Measurements from ENCODE around the gene IL4I1.
A peak's percentile ranks its signal among the peaks of the same experiment; 100 is the strongest.

Gene IL4I1

DNA sequence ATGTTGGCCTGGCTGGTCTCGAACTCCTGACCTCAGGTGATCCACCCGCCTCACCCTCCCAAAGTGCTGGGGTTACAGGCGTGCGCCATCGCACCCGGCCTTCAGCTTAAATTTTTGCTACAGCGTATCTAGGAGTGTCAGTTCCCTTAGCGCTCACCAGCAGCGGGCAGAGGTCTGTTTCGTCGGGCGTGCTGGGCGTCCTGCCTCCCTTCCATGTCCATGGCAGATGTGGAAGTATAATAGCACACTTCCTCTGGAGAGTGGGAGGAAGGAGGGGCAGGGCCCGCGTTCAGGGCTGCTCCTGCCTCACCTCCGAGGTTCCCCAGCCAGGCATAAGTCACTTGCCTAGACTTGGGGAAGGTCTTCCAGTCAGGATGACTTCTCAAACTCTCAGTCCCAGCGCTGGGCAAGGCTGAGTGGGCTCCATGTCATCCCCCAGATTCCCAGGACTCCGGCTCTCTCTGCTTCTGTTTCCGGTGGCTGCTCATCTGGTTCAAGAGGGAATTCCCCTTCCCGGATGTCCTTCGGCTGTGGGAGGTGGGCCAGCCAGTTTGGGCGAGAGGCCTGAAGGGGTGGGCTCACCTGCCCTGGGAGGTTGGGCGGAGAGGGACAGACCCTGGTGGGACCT is 9.5 kb downstream of the IL4I1 start:
- no peak for DNase-seq (ENCODE audit: low read depth, low spot score)
- Histone ChIP-seq H3K36me3 (ENCODE audit: insufficient read depth, insufficient read length, low read length) (peaks cover 48% of the 10 kb centered on the region), H3K4me3 (ENCODE audit: insufficient read length, low read depth) (no peak overlapping the region), H3K9me3 (ENCODE audit: insufficient read depth, low read length) (peaks cover 11% of the 10 kb centered on the region; the same call in 1 of the 2 replicates), H3K27me3 (ENCODE audit: insufficient read depth, insufficient read length) (no peaks in the 10 kb centered on the region), H3K9ac (ENCODE audit: insufficient read length, low read depth) (no peak overlapping the region), H3K4me1 (ENCODE audit: insufficient read depth, insufficient read length) (peaks cover 11% of the 10 kb centered on the region)
- TF ChIP-seq YY1 (IDR thresholded peaks at IDR 0.05; ENCODE audit: insufficient read depth, insufficient read length): no peak
- no peak for TF ChIP-seq SUZ12 (IDR thresholded peaks at IDR 0.05; ENCODE audit: extremely low read depth, insufficient read depth, insufficient read length)
- no peak for TF ChIP-seq ZNF274 (IDR thresholded peaks at IDR 0.05; ENCODE audit: low read depth, low read length)

- Histone ChIP-seq H3K9me3 (ENCODE audit: insufficient read depth, low read length) (peaks cover 8% of the 10 kb centered on the region; the same call in 1 of the 2 replicates), H3K4me3 (ENCODE audit: insufficient read length, low read depth) (no peak overlapping the region), H3K27me3 (ENCODE audit: insufficient read depth, insufficient read length) (no peaks in the 10 kb centered on the region), H3K4me1 (ENCODE audit: insufficient read depth, insufficient read length) (peaks cover under 1% of the 10 kb centered on the region), H3K9ac (ENCODE audit: insufficient read length, low read depth) (peak overlapping the region; percentile 8), H3K36me3 (ENCODE audit: insufficient read depth, insufficient read length, low read length) (peaks cover 69% of the 10 kb centered on the region)
- TF ChIP-seq YY1 (IDR thresholded peaks at IDR 0.05; ENCODE audit: insufficient read depth, insufficient read length) (no peak), SUZ12 (IDR thresholded peaks at IDR 0.05; ENCODE audit: extremely low read depth, insufficient read depth, insufficient read length) (no peak), ZNF274 (IDR thresholded peaks at IDR 0.05; ENCODE audit: low read depth, low read length) (no peak)
- no peak for DNase-seq (ENCODE audit: low read depth, low spot score)
These were observed 11.9 kb downstream of the IL4I1 start for GRCh38 chr19:49884760-49885159.

- no peak overlapping the region for H3K4me3 ChIP-seq (ENCODE audit: insufficient read length, low read depth)
- H3K36me3 ChIP-seq (ENCODE audit: insufficient read depth, insufficient read length, low read length): peaks cover 69% of the 10 kb centered on the region
- peaks cover 1% of the 10 kb centered on the region for H3K4me1 ChIP-seq (ENCODE audit: insufficient read depth, insufficient read length)
- TF ChIP-seq SUZ12 (IDR thresholded peaks at IDR 0.05; ENCODE audit: extremely low read depth, insufficient read depth, insufficient read length) (no peak), ZNF274 (IDR thresholded peaks at IDR 0.05; ENCODE audit: low read depth, low read length) (no peak), YY1 (IDR thresholded peaks at IDR 0.05; ENCODE audit: insufficient read depth, insufficient read length) (no peak)
- no peaks in the 10 kb centered on the region for H3K27me3 ChIP-seq (ENCODE audit: insufficient read depth, insufficient read length)
- H3K9ac ChIP-seq (ENCODE audit: insufficient read length, low read depth): no peak overlapping the region
- peaks cover 2% of the 10 kb centered on the region; the same call in 1 of the 2 replicates for H3K9me3 ChIP-seq (ENCODE audit: insufficient read depth, low read length)
- DNase-seq (ENCODE audit: low read depth, low spot score): no peak
These were observed 12.6 kb downstream of the IL4I1 start for GRCh38 chr19:49884109-49884508.

DNA sequence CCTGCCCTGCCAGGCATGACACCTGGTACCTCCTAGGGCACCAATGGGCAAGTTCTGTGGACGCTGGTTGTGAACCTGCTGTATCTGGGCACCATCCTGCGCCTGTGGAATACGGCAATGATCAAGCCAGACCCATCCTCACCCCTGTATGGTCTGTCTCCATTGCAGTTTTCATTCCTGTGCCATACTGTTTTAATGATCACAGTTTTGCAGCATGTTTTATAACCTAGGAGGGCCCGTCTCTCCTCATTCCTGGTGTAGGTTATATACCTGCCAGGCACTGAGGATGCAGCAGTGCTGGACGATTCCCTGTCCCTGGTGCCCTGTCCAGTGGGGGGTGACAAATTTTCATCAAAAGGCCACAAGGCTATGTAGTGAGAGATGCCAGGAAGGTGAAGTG is 13.6 kb downstream of the IL4I1 start:
- no peak for DNase-seq (ENCODE audit: low read depth, low spot score)
- Histone ChIP-seq H3K36me3 (ENCODE audit: insufficient read depth, insufficient read length, low read length) (peaks cover 71% of the 10 kb centered on the region), H3K9me3 (ENCODE audit: insufficient read depth, low read length) (no peaks in the 10 kb centered on the region), H3K4me3 (ENCODE audit: insufficient read length, low read depth) (no peak overlapping the region), H3K27me3 (ENCODE audit: insufficient read depth, insufficient read length) (no peaks in the 10 kb centered on the region), H3K9ac (ENCODE audit: insufficient read length, low read depth) (no peak overlapping the region), H3K4me1 (ENCODE audit: insufficient read depth, insufficient read length) (peaks cover 6% of the 10 kb centered on the region)
- no peak for TF ChIP-seq YY1 (IDR thresholded peaks at IDR 0.05; ENCODE audit: insufficient read depth, insufficient read length)
- no peak for TF ChIP-seq ZNF274 (IDR thresholded peaks at IDR 0.05; ENCODE audit: low read depth, low read length)
- TF ChIP-seq SUZ12 (IDR thresholded peaks at IDR 0.05; ENCODE audit: extremely low read depth, insufficient read depth, insufficient read length): no peak

- Histone ChIP-seq H3K4me3 (ENCODE audit: insufficient read length, low read depth) (no peak overlapping the region), H3K27me3 (ENCODE audit: insufficient read depth, insufficient read length) (no peaks in the 10 kb centered on the region), H3K4me1 (ENCODE audit: insufficient read depth, insufficient read length) (peaks cover 6% of the 10 kb centered on the region), H3K9me3 (ENCODE audit: insufficient read depth, low read length) (no peaks in the 10 kb centered on the region), H3K36me3 (ENCODE audit: insufficient read depth, insufficient read length, low read length) (peaks cover 71% of the 10 kb centered on the region), H3K9ac (ENCODE audit: insufficient read length, low read depth) (no peak overlapping the region)
- DNase-seq (ENCODE audit: low read depth, low spot score): no peak
- no peak for TF ChIP-seq ZNF274 (IDR thresholded peaks at IDR 0.05; ENCODE audit: low read depth, low read length)
- no peak for TF ChIP-seq YY1 (IDR thresholded peaks at IDR 0.05; ENCODE audit: insufficient read depth, insufficient read length)
- no peak for TF ChIP-seq SUZ12 (IDR thresholded peaks at IDR 0.05; ENCODE audit: extremely low read depth, insufficient read depth, insufficient read length)
These were observed 14.0 kb downstream of the IL4I1 start for GRCh38 chr19:49882643-49883042.

- H3K36me3 ChIP-seq (ENCODE audit: insufficient read depth, insufficient read length, low read length): peaks cover 71% of the 10 kb centered on the region
- TF ChIP-seq ZNF274 (IDR thresholded peaks at IDR 0.05; ENCODE audit: low read depth, low read length) (no peak), SUZ12 (IDR thresholded peaks at IDR 0.05; ENCODE audit: extremely low read depth, insufficient read depth, insufficient read length) (no peak), YY1 (IDR thresholded peaks at IDR 0.05; ENCODE audit: insufficient read depth, insufficient read length) (no peak)
These were observed 14.9 kb downstream of the IL4I1 start for GRCh38 chr19:49881672-49882394.

GRCh38 chr19:49881186-49881585 is 15.5 kb downstream of the IL4I1 start:
- Histone ChIP-seq H3K4me3 (ENCODE audit: insufficient read length, low read depth) (no peak overlapping the region), H3K9me3 (ENCODE audit: insufficient read depth, low read length) (no peaks in the 10 kb centered on the region), H3K9ac (ENCODE audit: insufficient read length, low read depth) (no peak overlapping the region), H3K4me1 (ENCODE audit: insufficient read depth, insufficient read length) (peaks cover 6% of the 10 kb centered on the region), H3K27me3 (ENCODE audit: insufficient read depth, insufficient read length) (no peaks in the 10 kb centered on the region), H3K36me3 (ENCODE audit: insufficient read depth, insufficient read length, low read length) (peaks cover 66% of the 10 kb centered on the region)
- DNase-seq (ENCODE audit: low read depth, low spot score): no peak
- no peak for TF ChIP-seq YY1 (IDR thresholded peaks at IDR 0.05; ENCODE audit: insufficient read depth, insufficient read length)
- no peak for TF ChIP-seq SUZ12 (IDR thresholded peaks at IDR 0.05; ENCODE audit: extremely low read depth, insufficient read depth, insufficient read length)
- TF ChIP-seq ZNF274 (IDR thresholded peaks at IDR 0.05; ENCODE audit: low read depth, low read length): no peak

More at GRCh38 chr19:49881672-49882394, 14.9 kb downstream of the IL4I1 start:
- Histone ChIP-seq H3K9me3 (ENCODE audit: insufficient read depth, low read length) (no peaks in the 10 kb centered on the region), H3K4me3 (ENCODE audit: insufficient read length, low read depth) (no peak overlapping the region), H3K27me3 (ENCODE audit: insufficient read depth, insufficient read length) (no peaks in the 10 kb centered on the region), H3K4me1 (ENCODE audit: insufficient read depth, insufficient read length) (peaks cover 6% of the 10 kb centered on the region), H3K9ac (ENCODE audit: insufficient read length, low read depth) (no peak overlapping the region)
- DNase-seq (ENCODE audit: low read depth, low spot score): no peak
